Measurements from ENCODE around the gene CCDC192.
"Not testable (repeated sequence)": the region's sequence is repeated elsewhere in the genome, so short reads cannot be mapped to it uniquely, and the experiment has no call there.

The CCDC192 gene, protein sequence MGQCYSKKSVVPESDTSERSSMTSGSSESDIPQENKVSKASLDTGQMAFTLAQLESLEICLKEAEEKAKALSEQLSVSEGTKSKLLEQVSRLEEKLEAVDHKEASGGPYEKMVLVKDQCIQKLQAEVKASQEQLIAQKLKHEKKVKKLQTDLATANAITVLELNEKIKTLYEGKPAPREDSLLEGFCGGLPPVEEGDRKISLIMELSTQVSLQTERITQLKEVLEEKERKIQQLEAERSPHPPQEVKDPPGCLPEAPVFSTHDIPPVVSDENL

DNA sequence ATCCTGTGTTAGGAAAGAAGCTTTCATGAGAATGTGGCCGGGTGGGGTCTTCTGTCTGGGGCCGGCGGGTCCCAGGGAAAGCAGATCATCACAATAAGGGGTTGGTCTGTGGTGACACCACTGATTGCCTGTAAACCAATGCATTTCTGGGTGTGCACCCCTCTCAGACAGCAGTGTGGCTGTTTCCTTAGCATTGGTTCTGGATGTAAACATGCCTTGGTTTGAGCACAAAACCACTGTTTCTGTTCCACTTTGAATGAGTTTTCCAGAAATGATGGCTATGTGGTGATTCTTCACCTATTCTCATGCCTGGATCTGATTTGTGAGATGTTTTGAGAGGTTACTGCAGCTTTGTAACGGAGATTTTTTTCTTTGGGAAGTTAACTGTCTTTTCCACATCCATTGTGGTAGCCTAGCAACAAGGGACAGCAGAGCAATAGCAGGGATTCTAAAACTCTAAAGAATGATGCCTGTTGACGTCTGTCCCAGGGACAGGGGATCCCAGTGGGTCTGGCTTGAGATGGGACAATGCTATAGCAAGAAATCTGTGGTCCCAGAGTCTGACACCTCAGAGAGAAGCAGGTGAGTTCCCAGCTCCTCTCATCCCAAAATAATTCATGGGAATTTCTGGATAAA, at the start of gene CCDC192:
TSS of gene CCDC192 (plus strand) at position 466 of the 636 bp plus-strand sequence. CDS start at position 521, 55 bp downstream.
- Mint-ChIP-seq H3K36me3 (no peaks in the 10 kb centered on the region), H3K4me1 (no peaks in the 10 kb centered on the region), H3K9me3 (no peaks in the 10 kb centered on the region), H3K27me3 (no peaks in the 10 kb centered on the region), H3K4me3 (no peak within 1 kb of the TSS), H3K27ac (no peak within 1 kb of the TSS)
- ATAC-seq = no peak

DNA sequence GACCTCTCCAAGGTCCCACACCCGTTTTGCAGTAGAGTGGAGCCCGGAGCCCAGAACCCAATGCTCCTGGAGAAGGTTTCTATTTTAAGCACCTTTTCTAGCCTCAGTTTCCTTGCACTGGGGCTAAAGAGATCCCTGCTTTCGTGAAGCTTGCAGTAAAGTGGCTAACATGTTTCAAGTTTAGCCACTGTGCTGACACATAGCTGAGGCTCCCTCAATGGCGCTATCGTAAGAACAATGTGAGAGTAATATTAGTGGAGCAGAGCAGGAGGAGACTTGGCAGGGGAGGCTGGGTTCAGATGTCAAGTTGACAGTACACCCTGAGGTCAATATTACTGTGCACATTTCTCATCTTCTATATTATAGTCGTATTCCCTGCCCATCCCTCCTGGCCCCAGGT, 46.4 kb upstream of the CCDC192 start:
- Mint-ChIP-seq H3K4me1 (no peaks in the 10 kb centered on the region), H3K27me3 (no peaks in the 10 kb centered on the region), H3K27ac (no peak overlapping the region), H3K9me3 (no peaks in the 10 kb centered on the region), H3K36me3 (no peaks in the 10 kb centered on the region), H3K4me3 (no peak overlapping the region)
- ATAC-seq = no peak

DNA sequence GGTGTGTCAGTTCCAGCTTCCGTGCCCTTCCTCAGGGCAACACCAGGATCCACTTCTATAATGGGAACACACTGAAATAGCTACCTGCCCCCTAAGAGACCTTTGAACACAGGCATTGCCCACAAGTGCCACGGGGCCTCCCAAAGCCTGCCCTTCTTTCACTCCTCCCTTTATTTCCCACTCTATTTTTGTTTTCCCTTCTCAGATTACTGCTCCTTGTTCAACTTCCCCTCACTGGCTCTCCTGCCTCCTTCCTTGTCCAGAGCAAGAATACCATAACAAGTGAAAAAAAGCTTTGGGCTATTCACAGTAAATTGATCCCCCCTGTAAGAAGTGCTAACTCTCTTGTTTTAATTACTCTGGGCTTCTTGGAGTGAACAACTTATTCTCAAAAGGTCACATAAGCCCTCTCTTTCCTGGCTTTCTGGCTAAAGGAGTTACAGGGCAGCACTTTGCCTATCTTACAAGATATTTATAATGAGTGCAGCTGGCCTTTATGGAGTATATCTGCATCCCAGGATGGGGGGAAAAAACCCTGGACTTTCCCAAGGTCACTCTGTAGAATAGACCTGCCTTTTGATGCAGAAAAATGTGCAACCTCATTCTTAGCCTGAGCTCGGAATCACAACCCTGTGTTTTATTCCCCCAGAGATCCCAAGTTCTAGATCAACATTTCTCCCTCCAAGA, 43.0 kb upstream of the CCDC192 start:
- H3K4me3 Mint-ChIP-seq = no peak overlapping the region
- H3K27me3 Mint-ChIP-seq = no peaks in the 10 kb centered on the region
- no peak for ATAC-seq
- H3K27ac Mint-ChIP-seq = no peak overlapping the region
- H3K36me3 Mint-ChIP-seq = no peaks in the 10 kb centered on the region
- H3K9me3 Mint-ChIP-seq = no peaks in the 10 kb centered on the region
- no peaks in the 10 kb centered on the region for H3K4me1 Mint-ChIP-seq

DNA sequence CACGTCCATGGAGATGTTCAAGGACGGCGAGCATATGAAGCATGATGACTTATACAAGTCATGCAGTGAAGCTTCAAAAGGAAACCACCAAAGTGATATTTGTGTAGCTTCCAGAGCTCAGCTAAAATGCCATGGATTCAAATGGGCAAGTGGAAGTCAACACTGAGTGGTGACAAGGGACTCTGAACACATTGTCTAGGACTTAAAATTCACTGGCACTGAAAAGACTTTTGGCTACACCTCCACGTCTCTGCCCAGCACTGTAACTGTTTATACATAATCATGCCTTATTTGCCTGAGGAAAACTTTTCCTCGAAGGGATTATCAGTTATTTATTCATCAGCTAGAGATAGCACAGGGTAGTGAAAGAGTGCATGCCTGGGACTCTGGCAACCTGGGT, 39.1 kb upstream of the CCDC192 start:
- Mint-ChIP-seq H3K4me1 (no peaks in the 10 kb centered on the region), H3K36me3 (no peaks in the 10 kb centered on the region), H3K27me3 (no peaks in the 10 kb centered on the region), H3K9me3 (no peaks in the 10 kb centered on the region), H3K27ac (no peak overlapping the region), H3K4me3 (no peak overlapping the region)
- no peak for ATAC-seq

DNA sequence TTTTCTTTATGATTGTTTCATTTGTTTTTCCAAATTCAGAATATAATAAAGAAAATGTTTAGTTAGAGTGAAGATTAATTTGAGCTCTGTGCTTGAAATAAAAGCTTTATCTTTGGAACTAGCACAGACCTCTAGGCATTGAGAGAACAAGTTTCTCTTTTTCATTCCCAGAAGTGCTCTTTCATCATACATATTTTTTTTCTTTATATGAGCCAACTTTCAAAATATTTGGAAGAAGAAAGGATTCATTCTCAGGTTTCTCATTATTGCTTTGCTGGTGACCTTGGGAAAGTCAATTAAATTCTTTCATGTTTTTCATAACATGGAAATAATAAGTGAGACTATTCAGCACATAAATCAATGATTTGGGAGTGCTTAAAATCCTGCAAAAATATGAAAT, 37.5 kb upstream of the CCDC192 start:
- Mint-ChIP-seq H3K36me3 (no peaks in the 10 kb centered on the region), H3K4me3 (no peak overlapping the region), H3K27ac (no peak overlapping the region), H3K9me3 (no peaks in the 10 kb centered on the region), H3K27me3 (no peaks in the 10 kb centered on the region), H3K4me1 (no peaks in the 10 kb centered on the region)
- no peak for ATAC-seq

DNA sequence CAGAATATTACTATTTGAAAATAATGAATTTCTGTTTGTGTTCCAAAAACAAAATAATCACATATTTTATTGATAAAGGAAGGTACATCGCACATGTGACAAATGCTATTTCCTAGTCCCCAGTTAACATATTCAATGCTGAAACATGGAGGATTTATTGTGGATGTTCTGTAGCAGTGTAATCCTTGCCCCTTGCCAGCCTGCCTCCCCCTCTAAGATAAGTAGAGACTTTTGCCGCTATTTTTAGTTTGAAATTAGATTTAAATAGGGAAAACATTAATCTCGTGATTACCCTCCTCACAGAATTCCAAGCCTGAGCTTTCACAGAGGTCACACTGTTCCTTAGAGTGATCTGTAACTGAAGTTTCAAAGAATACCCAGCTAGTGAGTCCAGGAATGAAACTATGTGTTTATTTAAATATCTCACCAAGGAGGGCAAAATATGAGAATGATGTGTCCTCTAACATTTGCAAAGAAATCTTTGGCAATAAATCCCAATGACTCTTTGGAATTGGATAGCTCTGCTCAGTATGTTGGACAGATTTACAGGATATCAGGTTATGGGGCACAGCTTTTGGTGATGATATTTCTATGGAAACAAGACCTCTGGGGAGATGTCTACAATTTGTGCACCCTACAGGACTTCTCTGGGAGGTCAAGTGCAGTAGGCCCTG, 37.0 kb upstream of the CCDC192 start:
- Mint-ChIP-seq H3K27me3 (no peaks in the 10 kb centered on the region), H3K9me3 (no peaks in the 10 kb centered on the region), H3K36me3 (no peaks in the 10 kb centered on the region), H3K4me3 (no peak overlapping the region), H3K4me1 (no peaks in the 10 kb centered on the region), H3K27ac (no peak overlapping the region)
- no peak for ATAC-seq

DNA sequence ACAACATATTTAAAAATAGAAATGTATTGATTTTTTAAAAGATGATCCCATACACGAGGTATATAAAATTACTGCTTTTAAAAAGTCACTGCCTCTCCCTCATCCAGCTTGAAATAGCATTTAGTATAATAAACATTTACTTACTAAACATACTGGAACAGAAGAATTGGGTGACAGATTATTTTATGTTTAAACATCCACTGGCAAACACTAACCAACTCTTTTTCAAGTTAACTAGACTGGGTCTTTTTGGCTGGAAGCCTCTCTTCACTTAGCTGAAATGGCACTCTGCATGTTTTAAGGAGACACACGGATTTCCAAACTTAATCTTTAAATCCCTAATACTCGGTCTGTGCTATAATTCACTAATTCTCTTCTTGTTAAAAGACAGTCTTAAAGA, 35.3 kb upstream of the CCDC192 start:
- no peaks in the 10 kb centered on the region for H3K27me3 Mint-ChIP-seq
- no peak overlapping the region for H3K4me3 Mint-ChIP-seq
- H3K4me1 Mint-ChIP-seq = no peaks in the 10 kb centered on the region
- no peaks in the 10 kb centered on the region for H3K36me3 Mint-ChIP-seq
- ATAC-seq = no peak
- no peak overlapping the region for H3K27ac Mint-ChIP-seq
- H3K9me3 Mint-ChIP-seq = no peaks in the 10 kb centered on the region

DNA sequence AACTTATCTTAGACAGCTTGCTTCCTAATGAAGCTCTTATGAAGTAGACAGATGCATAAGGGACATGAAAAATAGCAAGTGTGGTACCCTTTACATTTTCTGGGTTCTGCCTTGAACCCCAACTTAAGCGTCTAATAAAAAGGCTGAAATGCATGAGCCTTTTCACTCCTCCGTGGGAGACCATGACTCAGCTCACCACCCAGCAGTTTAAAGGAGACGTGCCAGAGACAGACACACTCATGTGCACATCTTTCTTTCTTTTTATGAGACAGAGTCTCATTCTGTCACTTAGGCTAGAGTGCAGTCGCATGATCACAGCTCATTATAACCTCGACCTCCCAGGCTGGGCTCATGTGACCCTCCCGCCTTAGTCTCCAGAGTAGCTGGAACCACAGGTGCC, 32.0 kb upstream of the CCDC192 start:
- no peak overlapping the region for H3K27ac Mint-ChIP-seq
- H3K27me3 Mint-ChIP-seq = no peaks in the 10 kb centered on the region
- H3K4me1 Mint-ChIP-seq = no peaks in the 10 kb centered on the region
- ATAC-seq = no peak
- H3K4me3 Mint-ChIP-seq = no peak overlapping the region
- H3K36me3 Mint-ChIP-seq = no peaks in the 10 kb centered on the region
- H3K9me3 Mint-ChIP-seq = no peaks in the 10 kb centered on the region

DNA sequence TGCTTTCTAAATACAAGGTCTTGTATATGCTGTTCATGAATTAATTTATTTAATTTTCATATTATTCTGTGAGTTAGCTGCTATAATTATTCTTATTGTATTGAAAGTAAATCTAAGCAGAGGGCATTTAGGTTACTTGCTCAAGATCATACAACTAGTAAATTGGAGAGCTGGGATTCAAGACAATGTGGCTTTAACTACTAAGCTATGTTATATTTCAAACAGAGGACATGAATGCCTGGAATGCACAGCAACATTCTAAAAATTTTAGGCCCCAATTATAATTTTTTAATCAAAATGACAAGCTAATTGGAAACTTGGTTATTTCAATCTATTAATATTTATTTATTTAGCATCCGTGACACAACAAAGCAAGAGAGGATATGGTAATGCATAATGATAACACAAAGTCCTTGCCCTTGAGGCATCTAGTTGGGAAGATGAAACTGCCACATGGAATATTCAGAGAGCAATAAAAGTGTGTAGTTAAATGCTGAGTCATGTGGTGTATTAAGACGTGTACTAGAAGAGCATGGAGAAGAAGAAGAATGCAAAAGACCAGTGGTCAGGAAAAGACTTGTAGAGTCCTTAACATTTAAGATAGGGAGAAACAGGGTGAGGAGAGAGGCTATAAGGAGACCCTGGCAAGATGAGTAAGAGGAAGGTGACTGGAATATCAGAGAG, 29.9 kb upstream of the CCDC192 start:
- H3K36me3 Mint-ChIP-seq = no peaks in the 10 kb centered on the region
- H3K27ac Mint-ChIP-seq = no peak overlapping the region
- H3K4me1 Mint-ChIP-seq = no peaks in the 10 kb centered on the region
- ATAC-seq = no peak
- no peaks in the 10 kb centered on the region for H3K9me3 Mint-ChIP-seq
- H3K4me3 Mint-ChIP-seq = no peak overlapping the region
- no peaks in the 10 kb centered on the region for H3K27me3 Mint-ChIP-seq

DNA sequence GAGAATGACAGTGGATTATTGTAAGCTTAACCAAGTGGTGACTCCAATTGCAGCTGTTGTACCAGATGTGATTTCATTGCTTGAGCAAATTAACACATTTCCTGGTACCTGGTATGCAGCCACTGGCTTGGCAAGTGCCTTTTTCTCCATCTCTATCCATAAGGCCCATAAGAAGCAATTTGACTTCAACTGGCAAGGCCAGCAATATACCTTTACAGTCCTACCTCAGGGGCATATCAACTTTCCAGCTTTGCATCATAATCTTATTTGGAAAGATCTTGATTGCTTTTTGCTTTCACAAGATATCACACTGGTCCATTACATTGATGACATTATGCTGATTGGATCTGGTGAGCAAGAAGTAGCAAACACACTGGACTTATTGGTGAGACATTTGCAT, 26.2 kb upstream of the CCDC192 start:
- not testable (repeated sequence) for ATAC-seq, H3K9me3 Mint-ChIP-seq

DNA sequence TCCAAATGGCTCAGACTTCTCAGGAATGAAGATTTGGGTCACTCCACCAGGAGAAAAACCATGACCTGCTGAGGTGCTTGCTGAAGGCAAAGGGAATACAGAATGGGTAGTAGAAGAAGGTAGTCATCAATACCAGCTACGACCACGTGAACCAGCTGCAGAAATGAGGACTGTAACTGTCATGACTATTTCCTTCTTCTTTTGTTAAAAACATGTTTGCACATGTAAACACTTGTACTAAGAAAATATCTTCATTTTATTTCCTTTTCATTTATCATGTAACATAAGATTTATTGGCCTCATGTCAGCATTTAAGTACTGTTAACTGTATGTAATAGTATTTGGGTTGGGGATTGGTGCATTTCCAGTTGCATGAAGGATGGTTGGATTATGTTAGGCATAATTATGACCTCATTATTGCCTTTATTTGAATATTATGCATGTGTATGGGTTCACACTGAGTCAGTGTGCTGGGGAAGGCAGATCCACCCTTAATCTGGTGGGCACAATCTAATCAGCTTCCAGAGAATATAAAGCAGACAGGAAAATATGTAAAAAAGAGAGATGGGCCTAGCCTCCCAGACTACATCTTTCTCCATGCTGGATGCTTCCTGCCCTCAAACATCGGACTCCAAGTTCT, 23.4 kb upstream of the CCDC192 start:
- H3K9me3 Mint-ChIP-seq, H3K4me1 Mint-ChIP-seq, H3K36me3 Mint-ChIP-seq, H3K27ac Mint-ChIP-seq, H3K4me3 Mint-ChIP-seq, H3K27me3 Mint-ChIP-seq, ATAC-seq: not testable (repeated sequence)

More for the DNA sequence above, 26.2 kb upstream of the CCDC192 start:
- not testable (repeated sequence) for H3K27me3 Mint-ChIP-seq, H3K27ac Mint-ChIP-seq, H3K4me1 Mint-ChIP-seq, H3K36me3 Mint-ChIP-seq, H3K4me3 Mint-ChIP-seq

DNA sequence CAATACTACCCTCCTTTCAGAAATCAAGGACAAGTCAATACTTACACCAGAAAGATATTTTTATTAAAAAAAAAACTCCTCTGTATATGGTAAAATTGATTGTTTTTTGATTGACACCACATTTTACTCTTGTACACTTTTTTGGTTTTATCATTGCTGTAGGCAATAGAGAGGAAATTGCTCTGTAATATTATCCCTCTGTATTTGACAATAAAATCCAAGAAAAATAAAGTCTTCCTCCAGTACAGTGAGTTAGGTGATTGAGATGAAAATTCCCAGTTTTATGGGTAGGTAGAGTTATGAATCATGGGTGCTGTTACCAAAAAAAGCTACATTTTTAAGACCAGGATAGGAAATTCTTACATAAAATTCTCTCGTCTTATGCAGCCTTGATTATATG, 22.6 kb upstream of the CCDC192 start:
- H3K9me3 Mint-ChIP-seq = no peaks in the 10 kb centered on the region

DNA sequence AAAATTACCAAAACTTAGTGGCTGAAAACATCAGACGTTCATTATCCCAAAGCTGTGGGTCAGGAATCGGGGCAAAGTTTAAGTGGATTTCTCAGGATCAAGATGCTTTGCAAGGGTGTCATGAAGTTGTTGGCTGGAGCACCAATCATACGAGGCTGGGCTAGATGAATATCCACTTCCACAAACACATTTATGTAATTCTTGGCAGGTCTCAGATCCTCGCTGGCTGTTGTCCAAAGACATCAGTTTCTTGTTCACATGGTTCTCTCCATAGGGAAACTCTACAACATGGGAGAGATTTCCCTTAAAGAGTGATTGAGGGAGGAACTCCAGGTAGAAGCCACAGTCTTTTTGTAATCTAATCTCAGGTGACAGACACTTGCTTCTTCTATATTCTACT, 20.2 kb upstream of the CCDC192 start:
- Mint-ChIP-seq H3K27me3 (no peaks in the 10 kb centered on the region), H3K27ac (no peak overlapping the region), H3K4me1 (no peaks in the 10 kb centered on the region), H3K4me3 (no peak overlapping the region), H3K9me3 (no peaks in the 10 kb centered on the region), H3K36me3 (no peaks in the 10 kb centered on the region)
- ATAC-seq = no peak

More for the DNA sequence above, 22.6 kb upstream of the CCDC192 start:
- Mint-ChIP-seq H3K27ac (no peak overlapping the region), H3K27me3 (no peaks in the 10 kb centered on the region), H3K4me1 (no peaks in the 10 kb centered on the region), H3K36me3 (no peaks in the 10 kb centered on the region), H3K4me3 (no peak overlapping the region)
- ATAC-seq = no peak

DNA sequence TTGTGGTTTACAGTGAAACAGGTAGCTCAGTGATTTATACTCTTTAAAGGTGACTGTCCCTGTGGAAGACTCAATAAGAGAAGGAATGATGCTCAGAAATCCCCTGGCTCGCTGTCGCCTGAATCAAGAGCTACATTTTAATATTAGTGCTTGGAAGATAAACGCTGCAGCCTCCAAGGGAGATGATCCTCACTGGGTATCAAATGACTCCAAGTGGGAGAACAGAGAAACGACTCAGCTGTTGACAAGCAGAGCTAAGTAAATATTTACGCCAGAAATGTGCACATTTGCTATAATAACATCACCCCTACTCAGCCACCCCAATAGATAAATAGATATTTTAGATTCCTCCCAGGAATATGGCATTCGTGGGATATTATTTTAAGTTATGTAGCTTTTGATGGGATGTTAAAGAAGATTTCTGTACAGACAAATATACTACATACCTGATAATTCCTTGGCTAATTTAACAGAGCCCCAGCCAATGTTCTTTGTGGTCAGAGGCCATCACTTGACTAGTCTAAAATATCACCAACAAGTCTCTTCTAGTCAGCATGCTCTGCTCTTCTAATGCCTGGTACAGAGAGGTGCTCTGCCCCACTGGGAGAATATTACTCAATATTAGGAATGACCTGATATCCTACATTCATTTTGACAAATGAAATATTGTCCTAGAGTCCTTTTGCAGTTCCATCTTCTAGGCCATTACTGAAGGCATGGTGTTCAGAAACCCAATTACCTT, 18.3 kb upstream of the CCDC192 start:
- ATAC-seq = no peak
- Mint-ChIP-seq H3K27me3 (no peaks in the 10 kb centered on the region), H3K9me3 (no peaks in the 10 kb centered on the region), H3K36me3 (no peaks in the 10 kb centered on the region), H3K4me1 (no peaks in the 10 kb centered on the region), H3K27ac (no peak overlapping the region), H3K4me3 (no peak overlapping the region)

All from stimulated activated memory B cell treated with anti-CD40 and anti-IgM and Interleukin-4, amounts not matched to agents 10 μg/mL and 1 μg/mL and 100 μg/mL, for 72 hours (primary cell).